HG03060 (cell line): ENCODE measurements around the gene HIGD1B.

Experiments
- ATAC-seq: cut with Tn5 transposase; IDR thresholded peaks from one replicate; pipeline ENCODE4 v1.9.1; 2021; ENCODE audit warnings: low read depth, moderate number of reproducible peaks; ENCODE audit not compliant: unreplicated experiment

Gene HIGD1B

GRCh38 chr17:44832805-44833204 is 14.9 kb upstream of the HIGD1B start:
- ATAC-seq = no peak

- ATAC-seq = no peak
Measured at GRCh38 chr17:44837196-44837595, 10.5 kb upstream of the HIGD1B start.

GRCh38 chr17:44840274-44840673 is 7.4 kb upstream of the HIGD1B start:
- no peak for ATAC-seq

GRCh38 chr17:44840936-44841335 is 6.7 kb upstream of the HIGD1B start:
- ATAC-seq = no peak

- ATAC-seq = no peak
Measured at GRCh38 chr17:44842748-44843147, 4.9 kb upstream of the HIGD1B start.

- no peak for ATAC-seq
Measured at GRCh38 chr17:44844390-44844830, 3.3 kb upstream of the HIGD1B start.

GRCh38 chr17:44846206-44846605 is 1.5 kb upstream of the HIGD1B start:
- no peak for ATAC-seq

GRCh38 chr17:44848257-44848795 is 643 bp downstream of the HIGD1B start:
- ATAC-seq = no peak

- ATAC-seq = no peak
Measured at GRCh38 chr17:44848961-44849489, 1.3 kb downstream of the HIGD1B start.

GRCh38 chr17:44850025-44850424 is 2.3 kb downstream of the HIGD1B start:
- ATAC-seq = no peak

GRCh38 chr17:44850612-44851011 is 2.9 kb downstream of the HIGD1B start:
- no peak for ATAC-seq

GRCh38 chr17:44854192-44854591 is 6.5 kb downstream of the HIGD1B start:
- no peak for ATAC-seq

- no peak for ATAC-seq
Measured at GRCh38 chr17:44859701-44860100, 12.0 kb downstream of the HIGD1B start.

GRCh38 chr17:44862278-44862914 is 14.7 kb downstream of the HIGD1B start:
- ATAC-seq = no peak

- no peak for ATAC-seq
Measured at GRCh38 chr17:44863061-44863918, 15.6 kb downstream of the HIGD1B start.

- ATAC-seq = no peak
Measured at GRCh38 chr17:44864831-44865230, 17.1 kb downstream of the HIGD1B start.

GRCh38 chr17:44865231-44865660 is 17.6 kb downstream of the HIGD1B start:
- no peak for ATAC-seq

GRCh38 chr17:44865931-44866330 is 18.2 kb downstream of the HIGD1B start:
- no peak for ATAC-seq

- no peak for ATAC-seq
Measured at GRCh38 chr17:44867841-44868240, 20.2 kb downstream of the HIGD1B start.

- no peak for ATAC-seq
Measured at GRCh38 chr17:44871556-44871955, 23.9 kb downstream of the HIGD1B start.

- ATAC-seq = no peak
Measured at GRCh38 chr17:44872131-44872768, 24.6 kb downstream of the HIGD1B start.
